Esophagus (tissue), 2 donors: Measurements from ENCODE around the gene HOXB3. TPM values are rescaled to one million over a fixed set of nuclear protein-coding genes. Genes with fewer than 3 reads are reported as not detected.

Source experiments
- H3K27ac ChIP-seq, 2 donors: one replicate each; pipeline ENCODE4 v1.5.1; 2013; ENCODE audit warnings: low read depth in 2 of 2, mild to moderate bottlenecking in 2 of 2, inconsistent platforms in 1 of 2, low read length in 1 of 2, moderate library complexity in 1 of 2
- H3K27me3 ChIP-seq, 2 donors: one replicate each; pipeline ENCODE4 v1.6.1; 2013; ENCODE audit warnings: low read length in 2 of 2, control low read depth in 1 of 2, mild to moderate bottlenecking in 1 of 2; ENCODE audit not compliant: insufficient read depth in 2 of 2, control insufficient read depth in 1 of 2
- H3K36me3 ChIP-seq, 2 donors: one replicate each; pipeline ENCODE4 v1.6.1; 2013; ENCODE audit warnings: low read length in 1 of 2; ENCODE audit not compliant: control insufficient read depth in 2 of 2, insufficient read depth in 2 of 2
- H3K4me1 ChIP-seq, 2 donors: one replicate each; pipeline ENCODE4 v1.6.1; 2013; ENCODE audit warnings: low read length in 1 of 2; ENCODE audit not compliant: control insufficient read depth in 2 of 2, insufficient read depth in 2 of 2
- H3K4me3 ChIP-seq, 2 donors: one replicate each; pipeline ENCODE4 v1.5.1; 2013; ENCODE audit warnings: low read length in 2 of 2, mild to moderate bottlenecking in 2 of 2, low read depth in 1 of 2, moderate library complexity in 1 of 2
- H3K9me3 ChIP-seq, 2 donors: one replicate each; pipeline ENCODE4 v1.6.1; 2013; ENCODE audit warnings: mild to moderate bottlenecking in 2 of 2, low read depth in 1 of 2, low read length in 1 of 2, moderate library complexity in 1 of 2; ENCODE audit not compliant: control insufficient read depth in 2 of 2, insufficient read depth in 1 of 2
- WGBS, 2 donors: extraction: QIAGEN DNeasy Blood & Tissue Kit; methylation state at CpG; one replicate each; pipeline ENCODE4 v1.1.7; 2013; 5-methylcytosine and 5-hydroxymethylcytosine counted together
- polyA plus RNA-seq, 2 donors: library from polyadenylated mRNA; stranded (reverse); fragments of 200-250 nt; gene quantifications; one replicate each; pipeline ENCODE4 v1.2.3, GENCODE V29; 2013
- donor health status: healthy with polysubstance abuse.
- donor health status: Bipolar disorder and iron deficiency.

HOXB3 gene
- polyA plus RNA-seq, 2 donors: 6.3 to 12.7 TPM

- Histone ChIP-seq H3K4me3 (peak overlapping the region in 1 of 2 donors; percentile 2), H3K4me1 (peaks cover 10 to 11% of the 10 kb centered on the region in 2 donors), H3K36me3 (no peaks in the 10 kb centered on the region), H3K9me3 (peaks cover 0 to 2% of the 10 kb centered on the region in 2 donors), H3K27me3 (peaks cover 6 to 66% of the 10 kb centered on the region in 2 donors), H3K27ac (no peak overlapping the region)
- WGBS, 2 donors: 1% methylated on average over 69 of the region's 69 CpGs
Observed at GRCh38 chr17:48625495-48626244, 35.6 kb upstream of the HOXB3 start.

GRCh38 chr17:48624544-48625494, 34.8 kb upstream of the HOXB3 start:
- peaks cover 10 to 11% of the 10 kb centered on the region in 2 donors for H3K4me1 ChIP-seq
- H3K9me3 ChIP-seq: peaks cover 0 to 2% of the 10 kb centered on the region in 2 donors
- peaks cover 6 to 71% of the 10 kb centered on the region in 2 donors for H3K27me3 ChIP-seq
- WGBS, 2 donors: 2 to 3% methylated on average over 58 to 66 of the region's 66 CpGs
- H3K4me3 ChIP-seq: peak overlapping the region in 1 of 2 donors; percentile 2
- H3K36me3 ChIP-seq: no peaks in the 10 kb centered on the region
- no peak overlapping the region for H3K27ac ChIP-seq

GRCh38 chr17:48624118-48624517, 34.1 kb upstream of the HOXB3 start:
- peaks cover 0 to 2% of the 10 kb centered on the region in 2 donors for H3K9me3 ChIP-seq
- H3K36me3 ChIP-seq: no peaks in the 10 kb centered on the region
- H3K4me3 ChIP-seq: no peak overlapping the region
- peaks cover 10 to 11% of the 10 kb centered on the region in 2 donors for H3K4me1 ChIP-seq
- H3K27ac ChIP-seq: no peak overlapping the region
- 26 to 29% methylated on average over 5 of the region's 5 CpGs for WGBS, 2 donors
- peaks cover 6 to 67% of the 10 kb centered on the region in 2 donors for H3K27me3 ChIP-seq

GRCh38 chr17:48623583-48623982, 33.5 kb upstream of the HOXB3 start:
- Histone ChIP-seq H3K27ac (no peak overlapping the region), H3K27me3 (peaks cover 2 to 62% of the 10 kb centered on the region in 2 donors), H3K4me3 (no peak overlapping the region), H3K9me3 (peaks cover 0 to 2% of the 10 kb centered on the region in 2 donors), H3K4me1 (peaks cover 10 to 11% of the 10 kb centered on the region in 2 donors), H3K36me3 (no peaks in the 10 kb centered on the region)
- WGBS, 2 donors: 24 to 25% methylated on average over 4 of the region's 4 CpGs

- WGBS, 2 donors: 30 to 36% methylated on average over 11 of the region's 11 CpGs
- peaks cover 0 to 2% of the 10 kb centered on the region in 2 donors for H3K9me3 ChIP-seq
- H3K4me3 ChIP-seq: no peak overlapping the region
- no peak overlapping the region for H3K27ac ChIP-seq
- no peaks in the 10 kb centered on the region for H3K36me3 ChIP-seq
- H3K4me1 ChIP-seq: peaks cover 10 to 11% of the 10 kb centered on the region in 2 donors
- peaks cover 2 to 64% of the 10 kb centered on the region in 2 donors for H3K27me3 ChIP-seq
Observed at GRCh38 chr17:48622857-48623256, 32.8 kb upstream of the HOXB3 start.

GRCh38 chr17:48621410-48622392, 31.7 kb upstream of the HOXB3 start:
- Histone ChIP-seq H3K9me3 (no peaks in the 10 kb centered on the region), H3K4me3 (no peak overlapping the region), H3K36me3 (no peaks in the 10 kb centered on the region), H3K27me3 (peaks cover 11 to 64% of the 10 kb centered on the region in 2 donors), H3K27ac (no peak overlapping the region), H3K4me1 (peaks cover 10 to 11% of the 10 kb centered on the region in 2 donors)
- 25 to 33% methylated on average over 41 of the region's 41 CpGs for WGBS, 2 donors

GRCh38 chr17:48620461-48621139, 30.6 kb upstream of the HOXB3 start:
- WGBS, 2 donors: 47 to 50% methylated on average over 6 of the region's 6 CpGs
- no peaks in the 10 kb centered on the region for H3K9me3 ChIP-seq

GRCh38 chr17:48619826-48620449, 29.9 kb upstream of the HOXB3 start:
- Histone ChIP-seq H3K27ac (no peak overlapping the region), H3K4me3 (no peak overlapping the region), H3K4me1 (peaks cover 1 to 3% of the 10 kb centered on the region in 2 donors), H3K27me3 (peaks cover 11 to 62% of the 10 kb centered on the region in 2 donors), H3K36me3 (no peaks in the 10 kb centered on the region), H3K9me3 (no peaks in the 10 kb centered on the region)
- whole genome bisulfite sequencing, 2 donors: 35 to 37% methylated on average over 32 of the region's 32 CpGs

More at GRCh38 chr17:48620461-48621139, 30.6 kb upstream of the HOXB3 start:
- Histone ChIP-seq H3K4me1 (peaks cover 7 to 8% of the 10 kb centered on the region in 2 donors), H3K27me3 (peaks cover 11 to 63% of the 10 kb centered on the region in 2 donors), H3K4me3 (no peak overlapping the region), H3K27ac (no peak overlapping the region), H3K36me3 (no peaks in the 10 kb centered on the region)
